VCaP (cell line): Measurements from ENCODE around the gene HSPE1.
A peak's percentile ranks its signal among the peaks of the same experiment; 100 is the strongest.

Source experiments
- H3K27ac ChIP-seq: fragments of 450-650 bp; 2 replicates; pipeline ENCODE4 v1.5.1; 2017
- CTCF ChIP-seq: fragments of 450-650 bp; conservative IDR thresholded peaks from 2 replicates; pipeline ENCODE4 v1.5.1; 2017; ENCODE audit warnings: mild to moderate bottlenecking, moderate library complexity

HSPE1 gene

GRCh38 chr2:197500503-197501131 is 438 bp downstream of the HSPE1 start:
- H3K27ac ChIP-seq, result peak overlapping the region; percentile 95
- no peak for TF ChIP-seq CTCF

- TF ChIP-seq CTCF, result no peak
- peak overlapping the region; percentile 95 for H3K27ac ChIP-seq
Measured at GRCh38 chr2:197502201-197502600, 2.0 kb downstream of the HSPE1 start.

- no peak for TF ChIP-seq CTCF
- H3K27ac ChIP-seq, result peak overlapping the region; percentile 95
Measured at GRCh38 chr2:197502685-197503084, 2.5 kb downstream of the HSPE1 start.

GRCh38 chr2:197504000-197504399 is 3.8 kb downstream of the HSPE1 start:
- peak overlapping the region; percentile 95; the same call in 1 of the 2 replicates for H3K27ac ChIP-seq
- TF ChIP-seq CTCF, result no peak

- no peak overlapping the region for H3K27ac ChIP-seq
- TF ChIP-seq CTCF, result no peak
Measured at GRCh38 chr2:197504512-197504911, 4.3 kb downstream of the HSPE1 start.

- no peak for TF ChIP-seq CTCF
- H3K27ac ChIP-seq, result no peak overlapping the region
Measured at GRCh38 chr2:197506658-197507057, 6.5 kb downstream of the HSPE1 start.

GRCh38 chr2:197513915-197514314 is 13.7 kb downstream of the HSPE1 start:
- peak overlapping the region; percentile 98 for H3K27ac ChIP-seq

More at GRCh38 chr2:197513915-197514314, 13.7 kb downstream of the HSPE1 start:
- no peak for TF ChIP-seq CTCF
